NCI-H1436 treated with DMSO at 0.1 percent for 48 hours (cell line): ENCODE measurements around the gene ANXA10.
"Not testable (repeated sequence)": the region's sequence is repeated elsewhere in the genome, so short reads cannot be mapped to it uniquely, and the experiment has no call there.

ENCODE experiments used
- DNase-seq: peaks from one replicate; lab custom pipeline; 2025; lab: John Stamatoyannopoulos, UW

ANXA10 gene

GRCh38 chr4:168092176-168092712 is at the start of gene ANXA10:
TSS of gene ANXA10 (plus strand) at chr4:168092537. CDS start at chr4:168092701, 164 bp downstream.
- DNase-seq: no peak

- no peak for DNase-seq
Observed at GRCh38 chr4:168045354-168045753, 47.0 kb upstream of the ANXA10 start.

- no peak for DNase-seq
Observed at GRCh38 chr4:168050002-168050401, 42.3 kb upstream of the ANXA10 start.

- DNase-seq: no peak
Observed at GRCh38 chr4:168051526-168051925, 40.8 kb upstream of the ANXA10 start.

- DNase-seq: no peak
Observed at GRCh38 chr4:168057412-168057811, 34.9 kb upstream of the ANXA10 start.

GRCh38 chr4:168059251-168059650 is 33.1 kb upstream of the ANXA10 start:
- no peak for DNase-seq

- no peak for DNase-seq
Observed at GRCh38 chr4:168063031-168063430, 29.3 kb upstream of the ANXA10 start.

- DNase-seq: no peak
Observed at GRCh38 chr4:168070903-168071302, 21.4 kb upstream of the ANXA10 start.

GRCh38 chr4:168071304-168071703 is 21.0 kb upstream of the ANXA10 start:
- no peak for DNase-seq

- DNase-seq: no peak
Observed at GRCh38 chr4:168074861-168075260, 17.5 kb upstream of the ANXA10 start.

GRCh38 chr4:168076989-168077725 is 15.2 kb upstream of the ANXA10 start:
- DNase-seq: peak; percentile 3

GRCh38 chr4:168077726-168078239 is 14.6 kb upstream of the ANXA10 start:
- DNase-seq: no peak

- no peak for DNase-seq
Observed at GRCh38 chr4:168082379-168082778, 10.0 kb upstream of the ANXA10 start.

GRCh38 chr4:168095776-168096406 is 3.6 kb downstream of the ANXA10 start:
- no peak for DNase-seq

- no peak for DNase-seq
Observed at GRCh38 chr4:168096407-168096784, 4.1 kb downstream of the ANXA10 start.

GRCh38 chr4:168097161-168097560 is 4.8 kb downstream of the ANXA10 start:
- no peak for DNase-seq

GRCh38 chr4:168098248-168098717 is 5.9 kb downstream of the ANXA10 start:
- no peak for DNase-seq

- DNase-seq: no peak
Observed at GRCh38 chr4:168099195-168099594, 6.9 kb downstream of the ANXA10 start.

- DNase-seq: no peak
Observed at GRCh38 chr4:168101026-168101425, 8.7 kb downstream of the ANXA10 start.

GRCh38 chr4:168102403-168102802 is 10.1 kb downstream of the ANXA10 start:
- no peak for DNase-seq

- DNase-seq: no peak
Observed at GRCh38 chr4:168109527-168109926, 17.2 kb downstream of the ANXA10 start.

- not testable (repeated sequence) for DNase-seq
Observed at GRCh38 chr4:168113059-168113458, 20.7 kb downstream of the ANXA10 start.

- no peak for DNase-seq
Observed at GRCh38 chr4:168118116-168118655, 25.8 kb downstream of the ANXA10 start.
